K562 (cell line): Measurements from ENCODE around the gene ATP6V0C. TPM values are rescaled to one million over a fixed set of nuclear protein-coding genes. Genes with fewer than 3 reads are reported as not detected.

Experiments used
- ADNP ChIP-seq: fragments of 200-800 bp; sonication (Bioruptor generic); IDR thresholded peaks from 2 replicates; pipeline ENCODE4 v1.6.1; 2016; ENCODE audit warnings: missing genetic modification characterization, missing compliant biosample characterization
- BHLHE40 ChIP-seq: IDR thresholded peaks from 2 replicates; pipeline ENCODE4 v1.6.1; 2011; ENCODE audit warnings: low read length, improper control_type of control experiment
- CBFA2T3 ChIP-seq: fragments of 450-650 bp; IDR thresholded peaks from 2 replicates; pipeline ENCODE4 v1.6.1; 2017
- DPF2 ChIP-seq: fragments of 450-650 bp; IDR thresholded peaks from 2 replicates; pipeline ENCODE4 v1.6.1; 2016
- EP400 ChIP-seq: fragments of 450-650 bp; IDR thresholded peaks from 2 replicates; pipeline ENCODE4 v1.6.1; 2017; ENCODE audit warnings: antibody characterized with exemption, mild to moderate bottlenecking, moderate library complexity
- FOSL1 ChIP-seq: fragments of 200-800 bp; sonication (Bioruptor generic); conservative IDR thresholded peaks from 2 replicates; pipeline ENCODE4 v1.6.1; 2016; ENCODE audit warnings: missing genetic modification characterization, missing compliant biosample characterization
- FOXA1 ChIP-seq: fragments of 450-650 bp; IDR thresholded peaks from 2 replicates; pipeline ENCODE4 v1.6.1; 2016; ENCODE audit warnings: mild to moderate bottlenecking, borderline replicate concordance
- HBP1 ChIP-seq: fragments of 450-650 bp; formaldehyde crosslinking; IDR thresholded peaks from 2 replicates; pipeline ENCODE4 v1.4.0; 2022; ENCODE audit warnings: missing genetic modification characterization
- HDAC2 ChIP-seq: fragments of 450-650 bp; IDR thresholded peaks from 2 replicates; pipeline ENCODE4 v1.6.1; 2016; ENCODE audit warnings: mild to moderate bottlenecking
- HMGN3 ChIP-seq: IDR thresholded peaks from 2 replicates; pipeline ENCODE4 v1.6.1; 2011; ENCODE audit warnings: borderline replicate concordance, low read depth, mild to moderate bottlenecking, mixed read lengths, low read length; ENCODE audit not compliant: insufficient read length; ENCODE audit errors: extremely low read depth
- KDM2B ChIP-seq: fragments of 250-450 bp; sonication (Bioruptor Pico); IDR thresholded peaks from 2 replicates; pipeline ENCODE4 v1.8.0; 2021; ENCODE audit warnings: mild to moderate bottlenecking, moderate library complexity
- NCOR1 ChIP-seq: fragments of 450-650 bp; IDR thresholded peaks from 2 replicates; pipeline ENCODE4 v1.6.1; 2016; ENCODE audit warnings: mild to moderate bottlenecking, moderate library complexity
- NFE2L1 ChIP-seq: fragments of 450-650 bp; IDR thresholded peaks from 2 replicates; pipeline ENCODE4 v1.6.1; 2016; ENCODE audit warnings: missing genetic modification characterization, low read depth, mild to moderate bottlenecking, missing compliant biosample characterization, moderate library complexity, borderline replicate concordance
- PHTF2 ChIP-seq: fragments of 250-450 bp; sonication (Bioruptor Pico); IDR thresholded peaks from 2 replicates; pipeline ENCODE4 v1.5.0; 2021; ENCODE audit warnings: mild to moderate bottlenecking
- RB1 ChIP-seq: fragments of 450-650 bp; IDR thresholded peaks from 2 replicates; pipeline ENCODE4 v1.6.1; 2017; ENCODE audit warnings: low read depth, mild to moderate bottlenecking
- RBM17 ChIP-seq: fragments of 200-400 bp; formaldehyde crosslinking; IDR thresholded peaks from 2 replicates; pipeline ENCODE4 v1.6.1; 2017; ENCODE audit warnings: low read depth, mild to moderate bottlenecking, low read length, borderline replicate concordance
- TEAD4 ChIP-seq, 2 experiments: sonication (generic) in 1 of 2; formaldehyde crosslinking in 1 of 2; IDR thresholded peaks; 2 replicates each; pipeline versions ENCODE4 v1.6.1 to v1.8.0; 2012 to 2022; ENCODE audit warnings: borderline replicate concordance in 1 of 2, inconsistent platforms in 1 of 2, low read length in 1 of 2, mild to moderate bottlenecking in 1 of 2, missing genetic modification reagents in 1 of 2
- XRCC5 ChIP-seq: fragments of 200-400 bp; formaldehyde crosslinking; IDR thresholded peaks from 2 replicates; pipeline ENCODE4 v1.6.1; 2017; ENCODE audit warnings: low read depth, mild to moderate bottlenecking, low read length
- ZBTB17 ChIP-seq: fragments of 450-650 bp; formaldehyde crosslinking; IDR thresholded peaks from 2 replicates; pipeline ENCODE4 v1.4.0; 2020; ENCODE audit warnings: mild to moderate bottlenecking
- ZBTB43 ChIP-seq: sonication (generic); formaldehyde crosslinking; IDR thresholded peaks from 2 replicates; pipeline ENCODE4 v1.8.0; 2023; ENCODE audit warnings: mild to moderate bottlenecking, missing genetic modification reagents
- ZBTB7A ChIP-seq: IDR thresholded peaks from 2 replicates; pipeline ENCODE4 v1.6.1; 2011; ENCODE audit warnings: low read depth, mild to moderate bottlenecking, low read length, moderate library complexity, borderline replicate concordance; ENCODE audit not compliant: control insufficient read depth
- ZFP36 ChIP-seq: fragments of 150-350 bp; IDR thresholded peaks from 2 replicates; pipeline ENCODE4 v1.6.1; 2018; ENCODE audit warnings: low read length, low read depth; ENCODE audit not compliant: partially characterized antibody
- ZKSCAN3 ChIP-seq: fragments of 250-450 bp; sonication (Bioruptor Pico); IDR thresholded peaks from 2 replicates; pipeline ENCODE4 v1.4.0; 2020
- ZNF324 ChIP-seq: fragments of 250-450 bp; sonication (Bioruptor Pico); IDR thresholded peaks from 2 replicates; pipeline ENCODE4 v1.4.0; 2020; ENCODE audit warnings: mild to moderate bottlenecking
- ZNF41 ChIP-seq: fragments of 250-450 bp; sonication (Bioruptor Pico); conservative IDR thresholded peaks from 2 replicates; pipeline ENCODE4 v1.4.0; 2020; ENCODE audit warnings: mild to moderate bottlenecking
- ZNF511 ChIP-seq: sonication (generic); formaldehyde crosslinking; IDR thresholded peaks from 2 replicates; pipeline ENCODE4 v1.8.0; 2022; ENCODE audit warnings: mild to moderate bottlenecking, missing genetic modification reagents
- ZNF551 ChIP-seq: fragments of 250-450 bp; sonication (Bioruptor Pico); IDR thresholded peaks from 2 replicates; pipeline ENCODE4 v1.5.0; 2021; ENCODE audit warnings: mild to moderate bottlenecking, moderate library complexity
- ZNF586 ChIP-seq: fragments of 450-650 bp; formaldehyde crosslinking; conservative IDR thresholded peaks from 2 replicates; pipeline ENCODE4 v1.4.0; 2020; ENCODE audit warnings: mild to moderate bottlenecking, moderate library complexity
- ZNF695 ChIP-seq: fragments of 450-650 bp; formaldehyde crosslinking; IDR thresholded peaks from 2 replicates; pipeline ENCODE4 v1.4.0; 2020; ENCODE audit warnings: mild to moderate bottlenecking, moderate library complexity
- polyA plus RNA-seq, 8 experiments: library from polyadenylated mRNA; depleted of rRNA in 4 of 8; stranded (reverse) in 5 of 8; unstranded in 3 of 8; fragments of >200 nt; fragmentation: Nextera tagmentation in 2 of 8; fragmentation: Illumina TruSeq in 1 of 8; extraction: Ambion mirVana in 2 of 8; extraction: Trizol in 1 of 8; gene quantifications; 2 replicates each; pipeline versions ENCODE4 v1.2.1 to v1.2.3, GENCODE V29; 2011 to 2014; ENCODE audit warnings: inconsistent platforms in 1 of 8, missing spikeins in 1 of 8
- total RNA-seq, 7 experiments: library from RNA; depleted of rRNA in 6 of 7; stranded (reverse); fragments of >200 nt in 6 of 7; fragmentation: Illumina TruSeq in 2 of 7; extraction: Trizol in 2 of 7; gene quantifications; 2 replicates each; pipeline versions ENCODE4 v1.2.1 to v1.2.3, GENCODE V29; 2011 to 2021; ENCODE audit warnings: low replicate concordance in 1 of 7

ATP6V0C gene
- total and polyA plus RNA-seq, 9 of the 15 experiments (the other 6 are each of a cell fraction or from before 2014, with no cell fraction given) = 2.9 to 228 (median 22.7) TPM

- TF ChIP-seq ZFP36 (no peak), HMGN3 (no peak), FOSL1 (tag) (no peak), ZNF324 (no peak), ZNF511 (CRISPR knock-in tag) (no peak), NCOR1 (no peak), ADNP (tag) (no peak), HBP1 (no peak), FOXA1 (no peak), EP400 (no peak), XRCC5 (no peak; the same call in 1 of the 2 replicates), ZNF586 (no peak), PHTF2 (CRISPR knock-in tag) (no peak), ZNF551 (CRISPR knock-in tag) (no peak), DPF2 (peak; percentile 62), CBFA2T3 (peak; percentile 38), KDM2B (CRISPR knock-in tag) (no peak), NFE2L1 (tag) (no peak), ZKSCAN3 (CRISPR knock-in tag) (no peak), ZNF41 (no peak), ZBTB17 (CRISPR knock-in tag) (no peak), TEAD4 (IDR thresholded peaks at IDR 0.05; ENCODE audit: low read length) (no peak; the same call in 1 of the 2 replicates), TEAD4 (CRISPR knock-in tag; IDR thresholded peaks at IDR 0.05; ENCODE audit: borderline replicate concordance) (no peak), RB1 (no peak), HDAC2 (peak; percentile 54; the same call in 1 of the 2 replicates), ZBTB43 (no peak), RBM17 (no peak), BHLHE40 (no peak), ZBTB7A (0 out of 2 replicates have a peak, but pooled peaks have one; percentile 30), ZNF695 (CRISPR knock-in tag) (no peak)
These were observed 28.7 kb upstream of the ATP6V0C start (continued) for GRCh38 chr16:2484898-2485508.
